H1 (cell line): Measurements from ENCODE around the gene CLCA4. TPM values are rescaled to one million over a fixed set of nuclear protein-coding genes. Genes with fewer than 3 reads are reported as not detected.

Experiments
- CTCF ChIA-PET: fragments of 300-600 bp; sonication (Branson Sonifier 250); formaldehyde crosslinking; loops from one replicate; lab custom pipeline; 2021; ENCODE audit not compliant: partially characterized antibody; lab: Charles Lee
- POLR2A ChIA-PET: fragments of 300-600 bp; sonication (Branson Sonifier 250); formaldehyde crosslinking; loops from one replicate; lab custom pipeline; 2021; ENCODE audit warnings: inconsistent platforms; ENCODE audit not compliant: partially characterized antibody; lab: Charles Lee
- DNase-seq, 2 experiments: peaks; one replicate each; pipeline versions ENCODE4 v3.0.0 to v3.0.0-alpha.2; 2010 to 2022; ENCODE audit warnings: low spot score in 2 of 2, low read depth in 1 of 2, mixed read lengths in 1 of 2
- FAIRE-seq: peaks from 2 replicates; lab custom pipeline; 2011; peaks lifted over from hg19 to GRCh38; lab: Jason Lieb, UNC
- H2AFZ ChIP-seq: 2 replicates; pipeline ENCODE4 v1.8.1; 2012; ENCODE audit warnings: low read length, inconsistent platforms
- H2AK5ac ChIP-seq: 2 replicates; pipeline ENCODE4 v1.6.1; 2013; ENCODE audit warnings: low read depth, low read length
- H2BK120ac ChIP-seq: replicated peaks from 2 replicates; pipeline ENCODE3; 2013; ENCODE audit warnings: low read depth, low read length, inconsistent platforms
- H2BK12ac ChIP-seq: 2 replicates; pipeline ENCODE4 v1.6.1; 2013; ENCODE audit warnings: low read depth, low read length
- H2BK15ac ChIP-seq: 2 replicates; pipeline ENCODE4 v1.6.1; 2013; ENCODE audit warnings: low read length
- H2BK20ac ChIP-seq: 2 replicates; pipeline ENCODE4 v1.6.1; 2013; ENCODE audit warnings: low read length
- H2BK5ac ChIP-seq: 2 replicates; pipeline ENCODE4 v1.6.1; 2013; ENCODE audit warnings: low read depth, low read length
- H3K14ac ChIP-seq: 2 replicates; pipeline ENCODE4 v1.6.1; 2013; ENCODE audit warnings: inconsistent platforms; ENCODE audit not compliant: insufficient read length
- H3K18ac ChIP-seq: 2 replicates; pipeline ENCODE4 v1.6.1; 2013; ENCODE audit warnings: low read length; ENCODE audit errors: extremely low read depth
- H3K23ac ChIP-seq: 2 replicates; pipeline ENCODE4 v1.6.1; 2013; ENCODE audit warnings: inconsistent platforms; ENCODE audit not compliant: insufficient read length
- H3K23me2 ChIP-seq: 2 replicates; pipeline ENCODE4 v1.6.1; 2013; ENCODE audit warnings: low read depth, low read length
- H3K27ac ChIP-seq: 2 replicates; pipeline ENCODE4 v1.6.1; 2011; ENCODE audit warnings: low read depth, low read length, inconsistent platforms
- H3K27me3 ChIP-seq, 4 experiments: replicated peaks in 1 of 4; 1 replicate in 1 of 4; 2 replicates in 3 of 4; pipeline versions ENCODE4 v1.6.1 to v1.8.1; 2011 to 2013; ENCODE audit warnings: low read length in 3 of 4, mild to moderate bottlenecking in 3 of 4, inconsistent platforms in 2 of 4, mixed read lengths in 2 of 4, moderate library complexity in 1 of 4; ENCODE audit not compliant: control insufficient read depth in 3 of 4, insufficient read depth in 3 of 4; ENCODE audit errors: extremely low read depth in 1 of 4
- H3K36me3 ChIP-seq, 4 experiments: 2 replicates each; pipeline versions ENCODE4 v1.6.1 to v1.8.1; 2011 to 2013; ENCODE audit warnings: mild to moderate bottlenecking in 4 of 4, low read length in 3 of 4, moderate library complexity in 2 of 4, control low read depth in 1 of 4, inconsistent platforms in 1 of 4; ENCODE audit not compliant: insufficient read depth in 4 of 4, control insufficient read depth in 2 of 4
- H3K4ac ChIP-seq: replicated peaks from 2 replicates; pipeline ENCODE3; 2013; ENCODE audit warnings: low read length, low read depth, mixed read lengths, inconsistent platforms; ENCODE audit not compliant: insufficient read length
- H3K4me1 ChIP-seq, 4 experiments: replicated peaks in 1 of 4; 1 replicate in 1 of 4; 2 replicates in 3 of 4; pipeline versions ENCODE4 v1.6.1 to v1.8.1; 2011 to 2013; ENCODE audit warnings: low read length in 3 of 4, inconsistent platforms in 2 of 4, mixed read lengths in 1 of 4; ENCODE audit not compliant: insufficient read depth in 4 of 4, control insufficient read depth in 3 of 4
- H3K4me2 ChIP-seq, 2 experiments: 2 replicates each; pipeline versions ENCODE4 v1.6.1 to v1.8.1; 2011 to 2013; ENCODE audit warnings: low read depth in 2 of 2, low read length in 2 of 2, control low read depth in 1 of 2, inconsistent platforms in 1 of 2, mild to moderate bottlenecking in 1 of 2; ENCODE audit not compliant: insufficient read depth in 1 of 2
- H3K4me3 ChIP-seq, 4 experiments: fragments of 200-600, 300-600 bp in 1 of 4; sonication (generic), shearing (Covaris generic), sonication (Bioruptor Twin) in 1 of 4; 2 replicates each; pipeline versions ENCODE4 v1.5.1 to v1.8.1; 2011 to 2016; ENCODE audit warnings: low read length in 4 of 4, low read depth in 3 of 4, control low read depth in 2 of 4, inconsistent platforms in 2 of 4, mild to moderate bottlenecking in 2 of 4, mixed read lengths in 1 of 4, moderate library complexity in 1 of 4; ENCODE audit not compliant: insufficient read depth in 2 of 4; ENCODE audit errors: extremely low read depth in 1 of 4
- H3K56ac ChIP-seq: replicated peaks from 2 replicates; pipeline ENCODE3; 2013; ENCODE audit warnings: low read depth, mild to moderate bottlenecking, mixed read lengths, low read length, inconsistent platforms; ENCODE audit not compliant: insufficient read length
- H3K79me1 ChIP-seq: 2 replicates; pipeline ENCODE4 v1.6.1; 2013; ENCODE audit warnings: low read depth, low read length, control low read depth
- H3K79me2 ChIP-seq, 2 experiments: 2 replicates each; pipeline versions ENCODE4 v1.6.1 to v1.8.1; 2012 to 2013; ENCODE audit warnings: low read length in 2 of 2, mild to moderate bottlenecking in 2 of 2, inconsistent platforms in 1 of 2; ENCODE audit not compliant: insufficient read depth in 2 of 2, control insufficient read depth in 1 of 2
- H3K9ac ChIP-seq, 4 experiments: replicated peaks in 1 of 4; 1 replicate in 1 of 4; 2 replicates in 3 of 4; pipeline versions ENCODE4 v1.6.1 to v1.8.1; 2011 to 2013; ENCODE audit warnings: low read depth in 3 of 4, low read length in 3 of 4, control low read depth in 2 of 4, mild to moderate bottlenecking in 2 of 4, moderate library complexity in 2 of 4, inconsistent platforms in 1 of 4; ENCODE audit errors: extremely low read depth in 1 of 4
- H3K9me3 ChIP-seq, 2 experiments: 2 replicates each; pipeline versions ENCODE4 v1.6.1 to v1.8.1; 2012 to 2013; ENCODE audit warnings: mild to moderate bottlenecking in 2 of 2, moderate library complexity in 2 of 2, control low read depth in 1 of 2, inconsistent platforms in 1 of 2, low read depth in 1 of 2, low read length in 1 of 2, mixed read lengths in 1 of 2; ENCODE audit not compliant: insufficient read depth in 2 of 2
- H4K20me1 ChIP-seq, 2 experiments: replicated peaks in 1 of 2; 2 replicates each; pipeline versions ENCODE3 to v1.8.1; 2011 to 2013; ENCODE audit warnings: inconsistent platforms in 2 of 2, low read length in 2 of 2, mild to moderate bottlenecking in 1 of 2; ENCODE audit not compliant: insufficient read depth in 2 of 2, control insufficient read depth in 1 of 2
- H4K5ac ChIP-seq: 2 replicates; pipeline ENCODE4 v1.6.1; 2013; ENCODE audit warnings: low read length, low read depth, mixed read lengths, inconsistent platforms; ENCODE audit not compliant: insufficient read length
- H4K8ac ChIP-seq: 2 replicates; pipeline ENCODE4 v1.8.0; 2013; ENCODE audit warnings: mild to moderate bottlenecking, moderate library complexity, low read length, inconsistent platforms; ENCODE audit not compliant: insufficient read depth; ENCODE audit errors: extremely low read depth
- H4K91ac ChIP-seq: replicated peaks from 2 replicates; pipeline ENCODE3; 2013; ENCODE audit warnings: low read length, mixed read lengths, inconsistent platforms; ENCODE audit not compliant: insufficient read length
- FOSL1 ChIP-seq: IDR thresholded peaks from 2 replicates; pipeline ENCODE4 v1.6.1; 2011; ENCODE audit warnings: mild to moderate bottlenecking, low read depth, low read length, moderate library complexity; ENCODE audit not compliant: insufficient read depth
- NRF1 ChIP-seq: IDR thresholded peaks from 2 replicates; pipeline ENCODE4 v1.6.1; 2011; ENCODE audit warnings: mild to moderate bottlenecking, low read depth, low read length, improper control_type of control experiment
- RFX5 ChIP-seq: IDR thresholded peaks from 2 replicates; pipeline ENCODE4 v1.6.1; 2011; ENCODE audit warnings: low read depth, low read length, improper control_type of control experiment, borderline replicate concordance
- SIRT6 ChIP-seq: IDR thresholded peaks from one replicate; pipeline ENCODE4 v1.7.1; 2012; ENCODE audit warnings: low read length, inconsistent platforms
- SP2 ChIP-seq: IDR thresholded peaks from 2 replicates; pipeline ENCODE4 v1.6.1; 2012; ENCODE audit warnings: mild to moderate bottlenecking, low read length, inconsistent platforms
- WGBS, 2 experiments: shearing (Covaris generic) in 1 of 2; methylation state at CpG; one replicate each; pipeline versions ENCODE4 v1.1.6 to v1.1.7; 2013 to 2015; ENCODE audit warnings: low lambda C conversion rate in 2 of 2, mixed read lengths in 2 of 2, inconsistent platforms in 1 of 2, low coverage in 1 of 2, missing lambda C conversion rate in 1 of 2; ENCODE audit not compliant: insufficient replicate concordance in 2 of 2, insufficient coverage in 1 of 2, insufficient read length in 1 of 2; ENCODE audit errors: extremely low coverage in 1 of 2, missing lambda C conversion rate in 1 of 2; 5-methylcytosine and 5-hydroxymethylcytosine counted together
- polyA plus RNA-seq, 7 experiments: library from polyadenylated mRNA; depleted of rRNA in 3 of 7; stranded (reverse) in 5 of 7; unstranded in 2 of 7; fragments of >200 nt in 5 of 7; fragments of 200-250 nt in 2 of 7; gene quantifications; 1 replicate in 5 of 7; 2 replicates in 1 of 7; 4 replicates in 1 of 7; pipeline versions ENCODE4 v1.2.1 to v1.2.3, GENCODE V29; 2011 to 2013; ENCODE audit warnings: missing spikeins in 2 of 7, mixed read lengths in 2 of 7
- total RNA-seq: library from RNA; stranded (reverse); fragmentation: NEBNext Ultra II Directional; extraction: Animal tissue kit (Norgen Biotek cat#: 25700); gene quantifications from 2 replicates; pipeline ENCODE4 v1.2.1, GENCODE V29; 2021

The CLCA4 gene
- total and polyA plus RNA-seq, 2 of the 8 experiments (the other 6 are each of a cell fraction or from before 2014, with no cell fraction given): not detected

DNA sequence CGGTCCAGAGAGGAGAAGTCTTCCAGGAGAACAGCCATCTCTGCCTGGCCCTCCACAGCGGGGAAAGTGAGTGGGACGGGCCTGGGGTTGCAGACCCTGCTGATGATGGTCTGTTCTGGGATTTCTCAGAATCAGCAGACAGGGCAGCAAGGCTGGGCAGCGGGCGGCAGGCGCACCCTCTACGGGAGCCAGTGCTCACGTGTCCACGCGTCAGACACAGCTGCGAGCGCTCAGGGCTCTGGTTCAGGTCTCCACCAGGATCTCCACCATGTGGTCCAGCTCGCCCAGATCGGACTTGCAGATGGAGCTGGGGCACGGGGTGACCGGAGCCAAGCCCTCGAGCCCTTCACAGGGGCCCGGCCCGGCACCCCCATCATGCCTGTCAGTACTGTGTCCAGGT is 5.5 kb downstream of the CLCA4 start:
- 93% methylated on average over 19 of the region's 19 CpGs; no CpG with 5 or more reads in 1 of the 2 experiments for WGBS, 2 experiments
- Histone ChIP-seq H2AFZ (no peak overlapping the region), H2BK20ac (no peak overlapping the region), H4K5ac (no peak overlapping the region), H2AK5ac (no peak overlapping the region), H3K56ac (no peak overlapping the region), H3K23me2 (no peaks in the 10 kb centered on the region; the same call in 1 of the 2 replicates), H3K4me1 (no peaks in the 10 kb centered on the region; a peak in 1 of 7 replicates), H3K23ac (no peak overlapping the region), H3K79me2 (no peaks in the 10 kb centered on the region), H3K14ac (no peak overlapping the region), H2BK12ac (no peak overlapping the region), H3K4ac (no peak overlapping the region), H3K9ac (no peak overlapping the region), H3K18ac (no peak overlapping the region), H4K20me1 (no peaks in the 10 kb centered on the region), H3K79me1 (no peaks in the 10 kb centered on the region), H2BK120ac (no peak overlapping the region), H3K27ac (no peak overlapping the region), H4K91ac (no peak overlapping the region), H4K8ac (peak overlapping the region; percentile 51; the same call in 1 of the 2 replicates), H2BK15ac (no peak overlapping the region), H3K4me3 (no peak overlapping the region), H2BK5ac (no peak overlapping the region), H3K36me3 (no peaks in the 10 kb centered on the region), H3K27me3 (no peaks in the 10 kb centered on the region), H3K9me3 (no peaks in the 10 kb centered on the region), H3K4me2 (no peak overlapping the region)
- ChIA-PET POLR2A (no interaction called here), CTCF (interaction anchor here (0.6 to 1.7 kb wide), 4 partner anchors 45 to 181 kb away, joined by 4 to 5 read pairs (median 5); partner anchors contain the start of gene SH3GLB1)
- DNase-seq (no peak), FAIRE-seq (no peak)
- no peak for TF ChIP-seq RFX5
- TF ChIP-seq SIRT6: no peak
- no peak for TF ChIP-seq FOSL1
- no peak for TF ChIP-seq NRF1
- no peak for TF ChIP-seq SP2
